GM19193 (cell line): Measurements from ENCODE around the gene GATB.
A peak's percentile ranks its signal among the peaks of the same experiment; 100 is the strongest.

Experiments used
- POLR2A ChIP-seq: IDR thresholded peaks from 4 replicates; pipeline ENCODE4 v1.6.1; 2011; ENCODE audit not compliant: insufficient read depth, insufficient read length; ENCODE audit errors: extremely low read depth

The GATB gene, protein sequence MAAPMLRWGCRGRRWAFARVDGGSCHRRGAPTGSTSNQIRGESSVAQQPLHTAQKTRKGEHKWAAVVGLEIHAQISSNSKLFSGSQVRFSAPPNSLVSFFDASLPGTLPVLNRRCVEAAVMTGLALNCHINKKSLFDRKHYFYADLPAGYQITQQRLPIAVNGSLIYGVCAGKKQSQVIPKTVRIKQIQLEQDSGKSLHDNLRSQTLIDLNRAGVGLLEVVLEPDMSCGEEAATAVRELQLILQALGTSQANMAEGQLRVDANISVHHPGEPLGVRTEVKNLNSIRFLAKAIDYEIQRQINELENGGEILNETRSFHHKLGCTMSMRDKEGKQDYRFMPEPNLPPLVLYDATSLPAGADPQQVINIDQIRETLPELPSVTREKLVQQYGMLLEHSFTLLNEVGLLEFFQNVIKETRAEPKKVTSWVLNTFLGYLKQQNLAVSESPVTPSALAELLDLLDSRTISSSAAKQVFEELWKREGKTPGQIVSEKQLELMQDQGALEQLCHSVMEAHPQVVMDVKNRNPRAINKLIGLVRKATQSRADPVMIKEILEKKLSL

DNA sequence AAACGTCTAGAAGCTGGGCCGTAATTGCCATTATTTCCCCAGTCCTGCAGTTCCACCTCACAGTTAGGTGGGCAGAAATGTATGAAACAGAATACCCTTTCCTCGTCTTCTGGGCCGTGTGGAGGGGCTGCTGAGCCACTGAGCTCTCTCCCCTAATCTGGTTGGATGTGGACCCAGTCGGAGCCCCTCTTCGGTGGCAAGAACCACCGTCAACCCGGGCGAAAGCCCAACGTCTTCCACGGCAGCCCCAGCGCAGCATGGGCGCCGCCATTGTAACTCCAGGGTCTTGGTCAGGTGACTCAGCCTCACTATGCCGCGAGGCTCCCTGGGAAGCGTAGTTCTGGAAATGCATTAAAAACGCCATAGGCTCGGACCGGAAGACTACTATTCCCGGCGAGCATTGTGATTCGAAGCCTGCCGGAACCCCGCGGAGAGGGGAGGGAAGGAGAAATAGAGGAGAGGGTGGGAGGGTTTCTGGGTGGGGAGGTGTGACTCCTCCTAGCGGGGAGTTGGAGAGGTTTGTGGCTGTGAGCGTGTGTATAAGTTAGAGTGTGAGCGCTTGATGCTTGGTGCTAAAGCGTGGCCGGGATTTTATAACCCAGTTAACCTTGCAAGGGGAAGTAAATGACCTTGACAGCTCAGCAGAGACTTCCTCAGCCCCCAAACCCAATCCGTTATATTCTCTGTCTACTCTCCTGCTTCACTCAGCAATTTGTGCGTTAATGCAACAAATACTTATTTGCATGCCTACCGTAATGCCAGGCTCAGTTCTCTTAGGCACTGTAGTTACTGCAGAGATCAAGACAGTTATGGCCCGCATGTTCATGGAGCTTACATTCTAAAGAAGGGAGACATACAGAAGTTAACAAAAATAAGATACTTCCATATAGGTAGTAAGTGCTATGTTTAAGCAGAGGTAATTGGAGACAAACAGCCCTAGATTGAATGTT lies at the start of gene GATB:
Gene GATB, minus strand, starts transcription at position 296 of the 950 bp plus-strand sequence. Its CDS starts 25 bp downstream, at position 271.
- peak; percentile 77 for TF ChIP-seq POLR2A

DNA sequence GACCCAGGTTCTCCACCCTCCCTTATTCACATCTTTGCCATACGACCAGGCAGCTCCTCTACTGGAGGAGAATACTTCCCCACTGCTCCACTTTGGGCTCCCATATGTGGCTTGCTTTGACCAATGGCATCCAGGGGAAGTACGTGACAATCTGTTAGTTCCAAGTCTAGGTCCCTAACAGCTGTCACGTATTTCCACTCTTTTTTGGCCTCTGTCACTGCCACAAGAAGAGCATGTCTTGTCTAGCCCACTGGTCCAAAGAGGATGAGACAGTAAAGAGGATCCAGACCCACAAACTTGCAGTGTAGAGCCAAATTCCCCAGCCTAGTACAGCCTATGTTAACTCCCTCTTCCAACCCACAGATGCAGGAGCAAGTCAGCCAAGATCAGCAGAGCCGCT lies 49.7 kb upstream of the GATB start:
- TF ChIP-seq POLR2A: no peak

DNA sequence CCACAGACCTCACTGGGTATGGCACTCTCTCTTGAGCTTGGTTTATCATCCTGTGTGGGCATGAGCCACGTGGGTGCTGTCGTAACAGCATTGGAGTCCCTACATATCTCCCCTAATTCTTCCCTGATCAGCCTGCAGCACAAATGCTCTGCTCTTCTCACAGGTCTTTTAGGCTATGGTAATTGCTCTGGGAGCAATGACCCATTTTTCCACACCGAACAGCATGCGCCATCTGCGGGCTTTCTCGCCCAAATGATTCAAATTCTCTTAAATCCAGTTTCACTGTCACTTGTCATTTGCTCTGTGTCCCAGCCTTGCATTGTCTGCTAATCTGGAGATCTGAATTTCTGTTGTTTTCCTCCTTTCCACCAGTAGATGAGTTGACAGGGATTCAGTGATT lies 48.9 kb upstream of the GATB start:
- TF ChIP-seq POLR2A: no peak

DNA sequence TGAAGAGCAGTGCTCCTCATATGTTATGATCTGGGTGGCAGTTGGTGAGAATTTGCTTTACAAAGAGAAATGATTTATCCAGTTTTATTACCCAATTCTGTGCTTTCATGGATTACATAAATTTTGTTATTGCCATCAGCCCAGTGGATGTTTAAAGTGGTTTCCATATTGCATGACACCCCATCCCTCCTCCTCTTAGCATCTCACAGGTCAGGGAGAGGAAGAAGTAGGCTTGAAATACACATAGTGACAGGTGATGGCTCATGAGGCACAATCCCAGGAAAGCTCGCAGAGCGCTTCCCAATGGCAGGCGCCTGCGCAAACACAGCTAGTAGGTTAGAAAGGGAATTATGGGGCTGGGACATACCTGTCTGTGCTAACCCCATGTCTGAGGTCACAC lies 47.7 kb upstream of the GATB start:
- no peak for TF ChIP-seq POLR2A

DNA sequence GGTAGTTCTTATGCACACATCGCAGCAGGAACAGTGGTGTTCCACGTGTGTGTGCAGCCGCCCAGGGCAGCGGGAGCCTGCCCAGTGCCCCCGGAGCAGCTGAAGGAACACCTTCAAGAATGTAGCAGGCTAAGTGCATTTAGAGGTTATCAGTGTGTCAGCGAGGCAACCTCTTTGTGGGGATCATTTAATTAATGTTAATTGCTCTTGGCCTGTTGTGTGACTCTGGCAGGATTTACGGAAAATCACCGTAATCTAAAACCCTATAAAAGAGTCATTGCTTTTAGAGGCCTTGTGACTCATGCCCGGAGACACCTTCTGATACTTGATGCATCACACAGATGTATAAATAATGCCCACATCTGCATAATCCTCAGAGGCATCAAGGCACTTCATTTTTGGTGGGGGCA lies 47.3 kb upstream of the GATB start:
- TF ChIP-seq POLR2A: no peak

DNA sequence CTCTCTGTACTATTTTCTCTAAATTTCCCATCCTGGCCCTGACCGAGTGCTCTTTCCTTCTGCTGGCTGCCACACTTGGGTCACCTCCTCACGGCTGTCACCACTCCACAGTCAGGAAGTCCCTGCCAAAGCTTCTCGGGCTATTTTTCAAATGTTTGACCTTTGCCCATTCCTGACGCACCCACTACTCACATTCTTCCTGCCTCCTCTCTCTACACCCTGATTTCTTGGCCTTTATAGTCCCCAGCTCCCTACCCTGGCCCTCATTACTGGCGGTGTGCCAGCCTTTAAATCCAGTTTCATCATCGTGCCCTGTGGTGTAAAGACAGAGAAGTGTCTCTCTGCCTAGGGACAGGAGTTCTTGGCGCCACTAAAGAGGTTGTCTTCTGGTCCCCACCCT lies 46.4 kb upstream of the GATB start:
- no peak for TF ChIP-seq POLR2A

DNA sequence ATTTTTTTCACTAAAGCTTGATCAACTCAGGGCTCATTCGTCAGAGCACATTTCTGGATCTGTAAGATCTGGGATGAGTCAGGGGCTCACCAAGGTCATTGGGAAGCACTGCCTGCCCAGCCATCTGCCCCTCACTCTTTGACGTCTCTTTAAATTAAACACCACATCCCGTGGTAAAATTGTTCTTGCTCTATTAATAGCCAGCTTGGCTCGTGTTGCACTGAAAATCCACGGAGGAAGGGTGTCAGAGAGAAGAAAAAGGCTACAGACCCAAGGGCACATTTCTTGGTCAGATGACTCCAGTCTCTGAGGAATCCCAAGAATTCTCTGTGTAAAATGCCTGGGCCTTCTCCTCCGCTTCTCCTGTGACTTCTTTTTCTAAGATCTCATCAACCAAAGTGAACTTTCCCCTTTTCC lies 45.7 kb upstream of the GATB start:
- TF ChIP-seq POLR2A: no peak

DNA sequence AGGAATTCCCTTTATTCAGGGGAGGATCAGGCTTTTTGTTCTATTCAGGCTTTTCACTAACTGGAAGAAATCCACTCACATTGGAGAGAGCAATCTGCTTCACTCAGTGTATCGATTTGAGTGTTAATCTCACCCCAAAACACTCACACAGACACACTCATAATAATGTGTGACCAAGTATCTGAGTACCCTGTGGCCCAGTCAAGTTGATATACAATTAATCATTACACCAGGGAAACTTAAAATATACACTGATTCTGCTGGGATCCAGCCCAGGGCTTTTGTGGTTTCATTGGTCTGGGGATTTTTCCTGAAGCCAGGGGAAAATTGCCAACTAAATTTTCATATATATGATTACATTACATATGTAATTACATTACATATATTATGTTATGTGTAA lies 44.0 kb upstream of the GATB start:
- TF ChIP-seq POLR2A: no peak

DNA sequence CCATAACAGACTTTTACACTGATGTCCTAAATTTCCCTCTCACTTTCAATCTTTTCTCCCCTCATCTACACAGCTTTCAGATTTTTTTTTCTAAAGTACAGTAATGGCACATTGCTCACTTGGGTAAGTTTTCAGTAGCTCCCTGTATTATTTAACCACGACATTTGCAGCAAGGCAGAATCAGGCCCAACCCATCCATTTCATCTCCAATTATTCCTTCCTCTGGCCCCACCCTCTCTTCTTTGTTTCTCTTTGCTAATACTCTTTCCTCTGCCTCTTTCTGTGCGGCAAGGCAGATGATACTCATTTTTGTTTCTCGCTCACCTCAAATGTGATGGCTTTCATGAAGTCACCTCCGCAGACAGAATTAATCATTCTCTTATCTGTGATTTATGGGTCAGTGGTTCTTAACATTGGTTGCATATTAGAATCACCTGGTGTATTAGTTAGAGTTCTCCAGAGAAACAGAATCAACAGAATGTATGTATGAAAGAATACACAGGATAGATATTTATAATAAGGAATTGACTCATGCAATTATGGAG lies 43.4 kb upstream of the GATB start:
- no peak for TF ChIP-seq POLR2A

DNA sequence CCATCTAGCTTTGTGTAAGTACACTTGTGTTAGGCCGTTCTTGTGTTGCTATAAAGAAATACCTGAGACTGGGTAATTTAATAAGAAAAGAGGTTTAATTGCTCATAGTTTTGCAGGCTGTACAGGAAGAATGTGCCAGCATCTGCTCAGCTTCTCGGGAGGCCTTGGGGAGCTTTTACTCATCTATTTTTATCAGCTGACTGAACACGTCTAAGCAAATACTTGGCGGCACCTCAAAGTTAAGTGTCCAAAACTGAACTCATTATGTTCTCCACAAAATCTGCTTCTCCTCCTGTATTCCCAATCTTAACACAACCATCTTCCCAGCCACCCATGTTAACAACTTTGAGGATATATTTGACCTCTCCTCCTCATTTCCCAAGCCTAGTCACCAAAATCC lies 42.4 kb upstream of the GATB start:
- TF ChIP-seq POLR2A: no peak

DNA sequence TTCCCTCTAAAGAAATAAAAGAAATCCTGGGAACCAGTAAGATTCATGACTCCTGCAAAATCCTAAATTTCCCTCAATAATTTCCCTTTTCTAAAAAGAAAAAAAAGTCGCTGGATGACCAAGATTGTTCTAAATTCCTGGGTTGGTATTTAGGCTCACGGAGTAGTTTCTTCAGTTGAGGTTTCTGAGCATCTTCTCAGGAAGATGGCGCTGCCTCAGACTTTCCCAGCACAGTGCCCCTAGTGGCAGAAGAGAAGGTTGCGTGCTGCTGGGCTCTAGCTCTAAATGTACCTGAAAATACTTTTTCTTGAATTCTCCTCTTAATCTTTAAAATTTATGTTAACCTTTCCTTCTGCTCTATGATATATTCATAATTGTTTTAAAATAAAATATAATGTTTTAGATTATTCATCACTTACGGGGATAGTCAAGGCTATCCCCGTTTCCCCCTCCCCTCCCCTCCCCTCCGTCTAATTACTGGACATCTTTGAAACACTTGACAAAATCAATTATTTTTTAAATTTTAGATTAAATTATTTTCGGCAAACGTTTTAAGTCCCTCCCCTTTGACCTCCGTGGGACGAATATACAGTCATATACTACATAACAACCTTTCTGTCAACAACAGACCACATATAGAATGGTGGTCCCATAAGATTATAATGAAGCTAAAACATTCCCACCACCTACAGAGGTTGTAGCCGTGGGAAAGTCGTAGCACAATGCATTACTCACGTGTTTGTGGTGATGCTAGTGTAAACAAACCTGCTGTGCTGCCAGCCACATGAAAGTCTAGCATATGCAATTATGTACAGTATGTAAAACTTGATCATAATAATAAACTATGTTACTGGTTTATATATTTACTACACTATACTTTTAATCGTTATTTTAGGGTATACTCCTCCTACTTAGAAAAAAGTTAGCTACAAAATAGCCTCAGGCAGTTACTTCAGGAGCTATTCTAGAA lies 41.0 kb upstream of the GATB start:
- no peak for TF ChIP-seq POLR2A

DNA sequence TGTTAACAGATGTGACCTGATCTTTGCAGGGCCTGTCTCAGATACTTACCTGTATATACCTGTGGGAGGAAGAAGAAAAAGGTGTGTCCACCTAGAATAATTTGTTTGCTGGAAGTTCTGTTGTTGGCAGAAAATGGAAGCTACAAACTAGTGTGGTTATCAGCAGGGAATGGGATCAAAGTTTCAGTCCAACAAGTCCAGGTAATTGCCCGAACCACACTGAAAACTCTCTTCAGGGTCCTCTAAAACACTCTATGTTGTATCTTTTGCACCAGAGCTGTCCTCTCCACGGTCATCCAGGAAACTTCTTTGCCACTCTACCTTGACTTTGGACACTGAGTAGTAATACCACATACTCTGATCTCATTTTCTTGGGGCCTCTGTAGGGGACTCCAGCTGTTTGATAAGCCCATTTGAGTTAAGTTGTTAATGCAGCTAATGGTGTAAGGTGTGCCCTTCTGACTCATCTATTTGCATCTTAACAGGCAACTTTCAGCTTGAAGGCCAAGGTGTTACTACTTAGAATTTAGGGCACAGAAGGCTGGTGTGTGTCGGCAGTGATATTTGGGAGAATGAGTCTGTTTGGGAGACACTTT lies 38.7 kb upstream of the GATB start:
- no peak for TF ChIP-seq POLR2A

DNA sequence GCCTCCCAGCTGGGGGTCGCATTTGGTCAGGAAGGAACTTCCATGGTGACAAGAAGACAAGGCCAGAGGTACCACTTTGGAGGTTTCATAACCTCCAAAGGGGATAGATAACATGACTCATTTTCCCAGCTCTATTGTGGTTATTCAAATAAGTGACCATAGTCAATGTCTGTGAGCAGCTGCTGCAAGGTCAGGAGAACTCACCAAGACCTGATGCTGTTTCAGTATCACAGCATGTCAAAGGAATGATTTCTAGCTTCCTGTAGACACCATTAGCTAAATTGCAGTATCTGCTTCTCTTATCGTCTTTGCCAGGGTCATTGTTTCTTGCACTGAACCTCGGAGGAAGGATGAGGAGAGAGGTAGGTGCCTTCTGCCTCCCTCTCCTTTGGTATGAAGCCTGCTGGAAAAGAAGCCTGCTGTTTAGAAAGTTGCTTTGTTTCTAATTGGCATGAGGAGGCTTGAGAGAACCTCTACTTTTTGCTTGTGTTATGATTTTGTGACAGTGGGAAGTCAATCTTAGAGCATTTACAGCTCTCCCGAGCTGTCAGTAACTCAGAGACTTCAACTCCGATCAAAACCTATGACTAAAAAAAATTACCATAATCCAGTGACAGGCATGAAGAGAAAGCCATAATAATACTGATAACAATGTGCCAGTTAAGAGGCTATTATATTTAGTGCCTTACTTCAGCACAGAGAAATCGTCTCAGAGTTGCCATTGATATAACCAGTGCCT lies 38.0 kb upstream of the GATB start:
- TF ChIP-seq POLR2A: no peak
